ENCODE data around the gene MTMR2. TPM values are rescaled to one million over a fixed set of nuclear protein-coding genes. Genes with fewer than 3 reads are reported as not detected.

MTMR2 gene
- total RNA-seq, 4 donors from 2014 or later = 4.0 to 5.3 (median 4.5) TPM

DNA sequence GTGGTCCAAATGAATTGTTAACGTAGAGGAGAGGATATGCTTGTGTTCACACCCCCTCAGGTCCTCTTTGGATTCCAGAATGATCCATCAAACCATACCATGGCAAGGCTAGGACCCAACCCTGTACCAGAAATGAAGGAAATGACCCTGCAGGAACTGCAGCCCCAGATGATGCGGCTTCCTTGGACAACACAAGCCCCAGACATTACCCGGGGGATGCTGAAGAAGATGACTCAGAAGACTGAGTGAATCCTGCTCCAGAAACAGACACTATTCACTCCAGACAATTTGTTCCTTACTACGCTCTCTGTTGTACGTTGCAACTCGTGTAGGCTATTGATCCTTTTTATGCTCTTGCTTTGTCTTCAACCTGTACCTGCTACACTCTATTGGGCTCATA, 15.2 kb upstream of the MTMR2 start:
- in situ Hi-C loops (cut with MboI; ENCODE audit: low sequenced_read_pairs in 4 of 4) (no loop called here), intact Hi-C loops (cut with DNase I; ENCODE audit: low total_unique reads) (no loop called here)
- Histone ChIP-seq H3K4me1 (no peaks in the 10 kb centered on the region), H3K27me3 (no peaks in the 10 kb centered on the region), H3K4me3 (no peak overlapping the region), H3K27ac (no peak overlapping the region), H3K9me3 (no peaks in the 10 kb centered on the region), H3K36me3 (no peaks in the 10 kb centered on the region)
- no peak for DNase-seq
- no peak for ATAC-seq
- TF ChIP-seq, protein P1, sequence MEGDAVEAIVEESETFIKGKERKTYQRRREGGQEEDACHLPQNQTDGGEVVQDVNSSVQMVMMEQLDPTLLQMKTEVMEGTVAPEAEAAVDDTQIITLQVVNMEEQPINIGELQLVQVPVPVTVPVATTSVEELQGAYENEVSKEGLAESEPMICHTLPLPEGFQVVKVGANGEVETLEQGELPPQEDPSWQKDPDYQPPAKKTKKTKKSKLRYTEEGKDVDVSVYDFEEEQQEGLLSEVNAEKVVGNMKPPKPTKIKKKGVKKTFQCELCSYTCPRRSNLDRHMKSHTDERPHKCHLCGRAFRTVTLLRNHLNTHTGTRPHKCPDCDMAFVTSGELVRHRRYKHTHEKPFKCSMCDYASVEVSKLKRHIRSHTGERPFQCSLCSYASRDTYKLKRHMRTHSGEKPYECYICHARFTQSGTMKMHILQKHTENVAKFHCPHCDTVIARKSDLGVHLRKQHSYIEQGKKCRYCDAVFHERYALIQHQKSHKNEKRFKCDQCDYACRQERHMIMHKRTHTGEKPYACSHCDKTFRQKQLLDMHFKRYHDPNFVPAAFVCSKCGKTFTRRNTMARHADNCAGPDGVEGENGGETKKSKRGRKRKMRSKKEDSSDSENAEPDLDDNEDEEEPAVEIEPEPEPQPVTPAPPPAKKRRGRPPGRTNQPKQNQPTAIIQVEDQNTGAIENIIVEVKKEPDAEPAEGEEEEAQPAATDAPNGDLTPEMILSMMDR (IDR thresholded peaks at IDR 0.05 in 4 of 5, conservative IDR thresholded peaks at IDR 0.05 in 1 of 5) = no peak
- TF ChIP-seq POLR2A (IDR thresholded peaks at IDR 0.05) = no peak

GRCh38 chr11:95937358-95937757, 13.5 kb upstream of the MTMR2 start:
- Histone ChIP-seq H3K4me1 (no peaks in the 10 kb centered on the region), H3K4me3 (no peak overlapping the region), H3K27ac (no peak overlapping the region), H3K36me3 (no peaks in the 10 kb centered on the region), H3K27me3 (no peaks in the 10 kb centered on the region), H3K9me3 (no peaks in the 10 kb centered on the region)
- DNase-seq (no peak), ATAC-seq (no peak)
- in situ Hi-C loops (cut with MboI; ENCODE audit: low sequenced_read_pairs in 4 of 4) = no loop called here
- TF ChIP-seq, protein P1 (IDR thresholded peaks at IDR 0.05 in 4 of 5, conservative IDR thresholded peaks at IDR 0.05 in 1 of 5) = no peak
- intact Hi-C loops (cut with DNase I; ENCODE audit: low total_unique reads) = no loop called here

- TF ChIP-seq, protein P1 (IDR thresholded peaks at IDR 0.05 in 4 of 5, conservative IDR thresholded peaks at IDR 0.05 in 1 of 5) = no peak
- no peak for TF ChIP-seq POLR2A (IDR thresholded peaks at IDR 0.05)
- DNase-seq (no peak), ATAC-seq (no peak)
- H3K4me3 ChIP-seq = no peak overlapping the region
- no peak overlapping the region for H3K27ac ChIP-seq
- intact Hi-C loops (cut with DNase I; ENCODE audit: low total_unique reads) = no loop called here
- no peaks in the 10 kb centered on the region for H3K9me3 ChIP-seq
- in situ Hi-C loops (cut with MboI; ENCODE audit: low sequenced_read_pairs in 4 of 4) = no loop called here
- H3K27me3 ChIP-seq = no peaks in the 10 kb centered on the region
- H3K36me3 ChIP-seq = no peaks in the 10 kb centered on the region
- H3K4me1 ChIP-seq = no peaks in the 10 kb centered on the region
Measured at GRCh38 chr11:95933594-95933993, 9.7 kb upstream of the MTMR2 start.

GRCh38 chr11:95931916-95932315, 8.0 kb upstream of the MTMR2 start:
- in situ Hi-C loops (cut with MboI; ENCODE audit: low sequenced_read_pairs in 4 of 4) (no loop called here), intact Hi-C loops (cut with DNase I; ENCODE audit: low total_unique reads) (no loop called here)
- H3K4me3 ChIP-seq = no peak overlapping the region
- ATAC-seq (no peak), DNase-seq (no peak)
- H3K9me3 ChIP-seq = no peaks in the 10 kb centered on the region
- H3K4me1 ChIP-seq = peaks cover 0 to under 1% of the 10 kb centered on the region in 2 donors
- no peaks in the 10 kb centered on the region for H3K27me3 ChIP-seq
- no peak overlapping the region for H3K27ac ChIP-seq
- no peaks in the 10 kb centered on the region for H3K36me3 ChIP-seq
- TF ChIP-seq, protein P1 (IDR thresholded peaks at IDR 0.05 in 4 of 5, conservative IDR thresholded peaks at IDR 0.05 in 1 of 5) = no peak
- no peak for TF ChIP-seq POLR2A (IDR thresholded peaks at IDR 0.05)

- intact Hi-C loops (cut with DNase I; ENCODE audit: low total_unique reads) = no loop called here
- in situ Hi-C loops (cut with MboI; ENCODE audit: low sequenced_read_pairs in 4 of 4) = no loop called here
Measured at GRCh38 chr11:95930948-95931347, 7.0 kb upstream of the MTMR2 start.

More at GRCh38 chr11:95930948-95931347, 7.0 kb upstream of the MTMR2 start:
- ATAC-seq = no peak
- Histone ChIP-seq H3K27me3 (no peaks in the 10 kb centered on the region), H3K27ac (no peak overlapping the region), H3K4me3 (no peak overlapping the region), H3K36me3 (no peaks in the 10 kb centered on the region), H3K4me1 (peaks cover 0 to 7% of the 10 kb centered on the region in 2 donors), H3K9me3 (no peaks in the 10 kb centered on the region)
- DNase-seq = no peak
- TF ChIP-seq, protein P1 (IDR thresholded peaks at IDR 0.05 in 4 of 5, conservative IDR thresholded peaks at IDR 0.05 in 1 of 5) = no peak
- TF ChIP-seq POLR2A (IDR thresholded peaks at IDR 0.05) = no peak
